Subcutaneous adipose tissue (tissue), 4 donors: Measurements from ENCODE around the gene MED17. TPM values are rescaled to one million over a fixed set of nuclear protein-coding genes. Genes with fewer than 3 reads are reported as not detected.

ENCODE experiments used
- total RNA-seq, 4 donors: library from RNA; depleted of rRNA; stranded (reverse); fragments of >200 nt; gene quantifications; one replicate each; pipeline ENCODE4 v1.1.0, GENCODE V29; 2016
- TF ChIP-seq, protein P1 (sequence below): fragments of 450-650 bp; IDR thresholded peaks from one replicate; pipeline ENCODE4 v1.5.1; 2016; ENCODE audit warnings: low read depth, mild to moderate bottlenecking, control low read depth, antibody characterized with exemption, moderate library complexity

MED17 gene
- total RNA-seq, 4 donors from 2014 or later, result 20.4 to 28.9 (median 23.4) TPM

DNA sequence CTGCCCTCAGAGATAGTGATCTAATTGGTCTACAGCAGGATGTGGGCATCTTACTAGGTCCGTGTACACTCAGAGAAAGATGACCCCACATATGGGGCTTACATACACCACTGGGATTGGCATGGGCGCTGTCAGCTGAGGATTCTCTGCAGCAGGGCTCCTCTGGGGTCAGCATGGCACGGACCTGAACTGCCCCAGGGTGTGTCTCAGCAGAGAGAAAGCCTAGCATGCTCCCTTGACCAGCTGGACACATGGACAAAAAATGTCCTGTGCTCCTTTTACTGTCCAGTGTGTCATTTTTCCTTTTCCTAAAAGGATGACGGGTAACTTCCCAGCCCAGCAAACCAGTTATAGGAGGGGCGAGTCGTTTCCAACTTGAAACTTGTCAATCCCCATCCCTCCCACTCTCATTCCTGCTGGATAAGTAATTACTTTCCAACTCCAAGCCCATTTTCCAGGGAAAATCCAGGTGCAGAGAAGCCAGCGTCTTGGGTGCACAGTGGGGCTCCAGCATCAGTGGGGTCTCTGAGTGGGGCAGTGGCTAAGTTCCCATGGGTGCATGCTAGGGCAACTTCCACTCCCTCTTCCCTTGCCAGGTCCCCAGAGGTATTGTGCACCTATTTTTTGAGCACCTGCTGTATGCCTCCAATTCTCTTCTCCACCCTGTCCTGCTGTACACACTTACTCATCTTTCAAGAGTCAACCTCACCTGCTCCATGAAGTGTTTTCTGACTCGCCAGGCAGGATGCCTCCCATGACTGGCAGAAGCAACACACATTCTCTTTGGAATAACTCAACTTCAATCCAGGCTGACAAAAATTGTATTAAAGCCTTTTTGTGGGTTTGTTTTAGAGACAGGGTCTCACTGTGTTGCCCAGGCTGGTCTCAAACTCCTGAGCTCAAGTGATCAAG is 61.4 kb downstream of the MED17 start:
- TF ChIP-seq, protein P1, sequence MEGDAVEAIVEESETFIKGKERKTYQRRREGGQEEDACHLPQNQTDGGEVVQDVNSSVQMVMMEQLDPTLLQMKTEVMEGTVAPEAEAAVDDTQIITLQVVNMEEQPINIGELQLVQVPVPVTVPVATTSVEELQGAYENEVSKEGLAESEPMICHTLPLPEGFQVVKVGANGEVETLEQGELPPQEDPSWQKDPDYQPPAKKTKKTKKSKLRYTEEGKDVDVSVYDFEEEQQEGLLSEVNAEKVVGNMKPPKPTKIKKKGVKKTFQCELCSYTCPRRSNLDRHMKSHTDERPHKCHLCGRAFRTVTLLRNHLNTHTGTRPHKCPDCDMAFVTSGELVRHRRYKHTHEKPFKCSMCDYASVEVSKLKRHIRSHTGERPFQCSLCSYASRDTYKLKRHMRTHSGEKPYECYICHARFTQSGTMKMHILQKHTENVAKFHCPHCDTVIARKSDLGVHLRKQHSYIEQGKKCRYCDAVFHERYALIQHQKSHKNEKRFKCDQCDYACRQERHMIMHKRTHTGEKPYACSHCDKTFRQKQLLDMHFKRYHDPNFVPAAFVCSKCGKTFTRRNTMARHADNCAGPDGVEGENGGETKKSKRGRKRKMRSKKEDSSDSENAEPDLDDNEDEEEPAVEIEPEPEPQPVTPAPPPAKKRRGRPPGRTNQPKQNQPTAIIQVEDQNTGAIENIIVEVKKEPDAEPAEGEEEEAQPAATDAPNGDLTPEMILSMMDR, result no peak

DNA sequence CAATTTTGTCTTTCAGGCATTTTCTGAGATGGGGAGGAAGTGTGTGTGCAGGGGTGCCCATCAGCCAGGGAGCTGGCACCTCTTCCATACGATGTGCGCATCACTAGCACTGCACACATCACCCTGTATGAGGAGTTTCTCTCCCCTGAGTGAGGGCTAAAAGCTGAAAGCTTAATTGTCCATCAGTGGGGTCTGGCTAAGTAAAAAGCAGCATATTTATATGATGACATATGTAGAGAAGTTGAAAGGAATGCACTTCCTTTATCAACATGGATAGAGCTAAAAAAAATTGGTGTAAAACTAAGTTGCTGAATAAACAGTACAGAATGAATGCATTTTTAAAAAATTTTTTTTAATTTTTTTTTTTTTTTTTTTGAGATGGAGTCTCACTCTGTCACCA is 62.3 kb downstream of the MED17 start:
- TF ChIP-seq, protein P1, result no peak

DNA sequence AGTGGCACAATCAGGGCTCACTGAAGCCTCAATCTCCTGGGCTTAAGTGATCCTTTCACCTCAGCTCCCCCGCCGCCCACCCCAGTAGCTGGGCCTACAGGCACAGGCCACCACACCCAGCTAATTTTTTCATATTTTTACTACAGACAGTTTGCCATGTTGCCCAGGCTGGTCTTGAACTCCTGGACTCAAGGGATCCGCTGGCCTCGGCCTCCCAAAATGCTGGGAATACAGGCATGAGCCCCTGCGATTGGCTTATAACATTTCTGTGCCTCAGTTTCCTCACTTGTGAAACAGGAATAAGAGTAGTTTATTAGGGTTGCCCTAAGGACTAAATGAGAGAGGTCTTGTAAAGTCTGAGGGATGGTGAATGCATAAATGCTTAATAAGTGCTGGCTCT is 65.1 kb downstream of the MED17 start:
- TF ChIP-seq, protein P1, result no peak

DNA sequence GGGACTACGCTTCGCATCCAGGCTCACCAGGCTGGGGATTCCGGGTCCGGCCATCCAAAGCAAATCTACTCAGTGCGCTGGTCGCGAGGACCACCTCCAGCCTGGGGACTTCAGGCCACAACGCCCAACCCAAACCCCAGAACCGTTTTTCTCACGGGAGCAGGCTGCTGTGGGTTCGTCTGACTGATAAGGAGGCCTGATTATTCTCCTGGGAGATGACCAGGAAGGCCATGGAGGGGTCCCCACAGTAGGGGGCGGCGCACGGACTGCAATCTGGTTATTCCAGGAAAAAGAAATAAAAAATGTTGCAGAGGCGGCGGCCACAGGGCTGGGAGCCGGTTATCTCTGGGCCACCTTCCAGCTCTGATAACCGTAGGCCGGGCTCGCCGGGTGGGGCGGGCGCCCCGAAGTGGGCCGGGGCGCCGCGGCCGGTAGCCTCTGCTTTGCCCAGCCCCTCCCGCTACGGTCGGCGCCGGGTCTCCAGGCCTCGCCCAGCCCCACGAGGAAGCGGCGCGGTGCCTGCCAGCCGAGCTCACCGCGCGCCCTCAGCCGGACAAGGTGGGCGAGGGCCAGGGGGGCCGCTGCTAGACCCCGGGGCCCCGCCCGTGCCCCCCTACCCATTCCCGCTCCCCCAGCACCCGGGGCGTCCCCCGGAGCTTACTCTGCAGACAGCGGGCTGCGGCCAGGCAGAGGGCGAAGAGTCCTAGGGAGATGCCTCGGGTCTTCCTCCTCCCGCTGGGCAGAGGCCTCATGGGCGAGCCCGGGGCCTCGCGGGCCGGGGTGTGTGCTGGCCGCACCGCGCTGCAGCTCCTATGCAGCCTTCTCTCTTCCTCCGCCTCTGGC is 65.9 kb downstream of the MED17 start:
- TF ChIP-seq, protein P1, result no peak

DNA sequence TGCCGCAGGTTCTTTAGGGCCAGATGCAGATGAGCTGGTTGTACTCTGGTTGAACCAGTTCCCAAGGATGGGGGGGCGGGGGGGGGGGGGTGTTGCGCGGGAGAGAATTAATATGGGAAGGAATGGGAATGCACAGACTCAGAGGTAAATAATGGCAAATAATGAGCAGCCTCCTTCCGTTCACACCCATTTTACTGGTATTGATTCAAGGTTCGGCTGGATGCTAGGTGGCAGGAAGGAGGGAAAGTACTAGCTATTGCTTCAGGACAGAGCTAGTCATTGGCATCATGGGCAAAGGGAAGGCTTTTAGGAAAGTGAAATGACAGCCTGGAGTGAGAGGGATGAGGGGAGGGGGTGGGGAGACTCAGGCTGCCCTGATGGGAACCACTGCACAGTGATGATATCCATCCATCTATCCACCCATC is 66.5 kb downstream of the MED17 start, which contains the start of gene VSTM5:
VSTM5 (minus strand) TSS at position 25 of the 425 bp plus-strand sequence. CDS start 116 bp downstream, outside the sequence.
- TF ChIP-seq, protein P1, result no peak

DNA sequence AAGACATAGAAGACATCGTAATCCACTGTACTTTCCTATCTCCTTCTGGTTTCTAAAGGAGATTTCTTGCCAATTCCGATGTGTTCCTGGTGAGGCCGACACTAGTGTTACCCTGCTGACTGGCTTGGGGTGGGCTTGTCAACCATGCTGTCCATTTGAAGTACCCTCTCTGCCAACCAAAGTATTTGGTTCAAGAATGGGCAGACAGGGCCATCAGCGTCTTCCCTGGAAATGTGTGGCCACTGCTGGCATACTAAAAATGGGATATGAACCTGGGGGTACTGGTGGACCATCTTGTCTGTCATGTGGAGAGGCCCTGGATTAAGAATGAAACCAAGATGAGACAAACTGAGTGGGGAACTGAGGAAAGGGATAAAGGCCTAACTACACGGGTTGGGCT is 68.2 kb downstream of the MED17 start:
- TF ChIP-seq, protein P1, result no peak
